ENCODE results near the gene MOB3B.
"Not testable (repeated sequence)": the region's sequence is repeated elsewhere in the genome, so short reads cannot be mapped to it uniquely, and the experiment has no call there.

MOB3B gene

GRCh38 chr9:27473111-27473529, 56.5 kb downstream of the MOB3B start:
- no peak for DNase-seq

- no peak for DNase-seq
Observed at GRCh38 chr9:27472195-27472594, 57.4 kb downstream of the MOB3B start.

DNA sequence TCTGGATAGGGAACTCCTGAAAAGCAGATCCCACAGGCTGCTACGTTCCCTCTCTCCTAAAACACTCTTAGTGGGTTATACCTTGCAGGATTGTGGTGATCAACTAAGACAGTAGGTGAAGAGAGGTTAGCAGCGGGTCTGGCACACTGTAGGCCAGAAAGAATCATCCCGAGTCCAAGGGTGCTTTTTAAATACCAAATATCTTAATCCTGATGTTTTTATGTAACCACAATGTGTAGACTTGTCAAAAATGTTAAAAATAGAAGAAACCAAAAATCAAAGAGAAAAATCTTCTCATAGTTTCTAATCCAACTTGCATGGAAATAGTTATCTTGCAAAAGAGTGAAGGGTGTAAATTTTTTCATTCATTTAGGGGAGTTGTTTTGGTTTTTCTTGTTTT, 57.8 kb downstream of the MOB3B start:
- DNase-seq = no peak

GRCh38 chr9:27471366-27471765, 58.2 kb downstream of the MOB3B start:
- no peak for DNase-seq

DNA sequence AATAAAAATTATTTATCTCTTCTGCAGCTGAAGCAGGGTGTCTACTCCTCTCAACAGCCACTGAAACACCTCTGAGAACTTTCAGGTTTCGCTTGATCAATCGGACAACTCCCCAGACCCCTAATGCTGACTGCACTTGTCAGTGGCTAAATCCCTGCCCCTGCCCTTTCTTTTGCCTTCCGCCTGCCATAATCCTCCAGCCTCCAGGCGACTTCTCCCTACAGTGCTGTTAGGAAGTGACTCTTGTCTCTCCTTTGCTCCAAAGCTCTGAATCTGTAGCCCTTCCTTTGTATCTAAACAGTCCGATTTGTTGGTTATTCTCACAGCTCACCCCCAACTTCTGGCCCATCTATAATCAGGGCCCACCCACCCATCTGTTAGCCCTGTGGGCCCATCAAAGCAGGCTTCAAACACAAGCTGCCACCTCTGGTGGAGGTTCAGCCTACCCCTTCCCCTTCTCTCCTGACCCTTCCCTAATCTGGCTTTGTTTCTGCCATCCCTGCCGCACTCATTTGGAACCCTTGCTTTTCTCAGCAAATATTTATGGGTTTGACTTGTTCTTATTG, 59.2 kb downstream of the MOB3B start:
- DNase-seq = no peak

DNA sequence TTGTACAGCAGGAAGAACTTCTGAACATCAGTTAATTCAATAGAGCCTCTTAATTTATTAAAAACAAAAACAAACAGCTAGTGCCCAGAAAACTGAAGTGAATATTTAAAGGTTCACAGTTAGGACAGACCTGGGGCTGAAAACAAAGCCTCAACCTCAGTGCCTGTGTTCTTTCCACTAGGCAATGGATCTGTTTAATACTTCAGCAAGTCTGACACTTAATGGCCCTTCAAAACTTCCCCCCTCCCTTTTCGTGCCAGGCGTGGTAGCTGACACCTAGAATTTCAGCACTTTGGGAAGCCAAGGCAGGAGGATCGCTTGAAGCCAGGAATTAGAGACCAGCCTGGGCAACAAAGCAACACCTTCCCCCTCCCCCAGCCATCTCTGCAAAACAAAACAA, 60.1 kb downstream of the MOB3B start:
- DNase-seq = no peak

- no peak for DNase-seq
Observed at GRCh38 chr9:27468462-27469110, 61.0 kb downstream of the MOB3B start.

- DNase-seq = no peak
Observed at GRCh38 chr9:27468000-27468399, 61.6 kb downstream of the MOB3B start.

DNA sequence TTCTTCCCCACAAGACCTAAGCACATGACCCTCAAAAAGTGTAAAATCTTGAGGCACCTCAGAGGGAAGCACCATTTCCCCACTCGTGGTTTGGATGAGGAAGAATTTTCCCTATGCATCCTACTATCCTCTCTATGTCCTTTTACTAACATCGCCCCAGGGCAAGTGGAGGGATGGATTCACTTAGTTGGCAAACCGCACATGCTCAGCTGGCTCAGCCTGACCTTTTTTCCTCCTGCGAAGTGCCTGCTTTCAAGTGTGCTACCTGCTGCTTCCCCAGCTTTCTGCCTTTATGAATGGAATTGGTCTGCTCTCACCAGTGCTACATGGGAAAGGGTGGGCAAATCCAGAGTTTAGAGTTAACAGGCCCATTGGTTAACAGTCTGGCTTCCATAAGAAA, 62.1 kb downstream of the MOB3B start:
- no peak for DNase-seq

GRCh38 chr9:27466516-27466915, 63.1 kb downstream of the MOB3B start:
- DNase-seq = not testable (repeated sequence)

DNA sequence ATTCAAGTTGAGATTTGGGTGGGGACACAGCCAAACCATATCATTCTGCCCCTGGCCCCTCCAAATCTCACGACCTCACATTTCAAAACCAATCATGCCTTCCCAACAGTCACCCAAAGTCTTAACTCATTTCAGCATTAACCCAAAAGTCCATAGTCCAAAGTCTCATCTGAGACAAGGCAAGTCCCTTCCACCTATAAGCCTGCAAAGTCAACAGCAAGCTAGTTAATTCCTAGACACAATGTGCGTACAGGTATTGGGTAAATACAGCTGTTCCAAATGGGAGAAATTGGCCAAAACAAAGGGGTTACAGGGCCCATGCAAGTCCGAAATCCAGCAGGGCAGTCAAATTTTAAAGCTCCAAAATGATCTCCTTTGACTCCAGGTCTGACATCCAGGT, 64.7 kb downstream of the MOB3B start:
- DNase-seq = not testable (repeated sequence)

GRCh38 chr9:27462846-27463245, 66.8 kb downstream of the MOB3B start:
- no peak for DNase-seq

- DNase-seq = no peak
Observed at GRCh38 chr9:27462434-27462833, 67.2 kb downstream of the MOB3B start.

DNA sequence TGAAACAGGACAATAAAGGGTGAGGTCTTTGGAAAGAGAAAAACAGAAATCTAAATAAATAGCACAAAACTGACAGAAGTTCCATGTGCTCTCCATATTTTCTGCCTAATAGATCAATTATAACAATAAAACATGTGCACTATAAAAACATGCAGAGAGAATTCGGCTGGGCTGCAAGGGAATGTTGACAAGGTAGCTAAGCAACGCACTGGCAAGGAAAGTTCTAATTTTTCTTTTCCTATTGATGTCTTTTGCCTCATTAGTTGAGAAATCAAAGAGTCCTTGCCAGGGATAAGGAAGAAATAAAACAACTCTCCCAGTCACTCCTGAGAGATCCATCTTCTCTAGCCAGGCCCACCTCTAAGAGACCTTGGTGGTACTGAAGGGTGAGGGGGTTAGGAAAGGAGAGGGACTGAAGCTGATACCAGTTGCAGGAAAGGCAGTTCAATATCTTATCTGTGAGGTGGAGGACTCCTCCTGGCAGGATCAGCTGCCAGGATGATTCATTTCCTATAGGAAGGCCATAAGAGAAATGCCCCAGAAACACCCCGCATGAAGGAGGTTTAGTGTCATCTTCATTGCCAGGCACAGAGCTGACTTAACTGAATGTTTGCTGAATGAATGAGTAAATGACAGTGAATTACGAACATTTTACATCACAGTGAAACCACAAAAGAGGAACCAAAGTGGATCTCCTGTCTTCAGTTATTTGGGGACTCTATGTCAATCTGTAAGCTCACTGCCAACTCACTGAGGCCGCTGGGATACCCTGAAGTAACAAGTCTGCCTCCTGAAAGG, 69.2 kb downstream of the MOB3B start:
- DNase-seq = no peak

DNA sequence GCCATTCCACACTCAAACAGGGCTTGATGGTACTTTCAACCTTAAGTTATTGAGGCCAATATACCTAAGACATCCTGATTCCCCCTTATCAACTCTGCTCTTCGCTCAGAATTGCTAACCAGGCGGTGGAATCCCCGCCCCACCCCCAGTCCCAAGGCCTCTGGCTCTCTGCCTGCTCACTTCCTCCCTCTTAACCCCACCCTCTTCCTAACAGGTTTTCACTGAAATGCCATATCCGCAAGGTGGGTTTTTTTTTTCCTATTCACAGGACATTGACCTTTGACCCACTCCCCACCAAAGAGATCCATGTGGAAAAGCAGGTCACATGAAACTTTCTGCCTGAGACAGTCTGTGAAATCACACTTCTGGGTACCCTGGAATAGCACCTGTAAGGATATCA, 72.2 kb downstream of the MOB3B start:
- DNase-seq = no peak

DNA sequence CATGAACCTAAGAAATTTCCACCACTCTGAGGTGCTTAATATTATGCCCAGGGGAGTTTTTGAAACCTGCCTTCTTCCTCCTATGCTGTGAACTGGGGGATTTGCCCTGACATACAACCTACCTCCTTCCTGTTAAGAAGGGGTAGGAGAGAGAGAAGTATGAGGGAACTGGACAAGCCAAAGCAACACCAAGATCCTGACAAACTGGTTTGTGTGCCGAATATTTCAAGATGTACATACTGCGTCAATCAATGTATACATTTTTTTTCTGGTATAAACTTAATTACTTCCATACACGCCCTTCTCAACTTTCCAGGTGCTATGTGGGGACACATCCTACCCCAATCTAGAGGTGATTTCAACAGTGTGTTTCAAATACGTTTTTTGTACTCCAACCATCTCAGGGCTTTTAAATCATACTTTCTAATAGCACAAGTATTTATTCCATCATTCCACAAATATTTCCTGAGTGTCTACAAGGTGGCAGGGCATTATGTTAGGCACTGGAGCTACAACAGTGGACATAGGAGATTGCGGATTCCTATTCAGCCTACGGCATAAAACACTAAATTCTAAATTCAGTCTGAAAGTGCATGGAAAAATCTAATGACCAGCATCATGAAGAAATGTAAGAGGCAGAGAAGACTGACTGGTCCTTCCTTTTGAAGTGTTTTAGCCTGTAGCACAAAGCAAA, 75.6 kb downstream of the MOB3B start:
- no peak for DNase-seq

GRCh38 chr9:27451207-27451797, 78.3 kb downstream of the MOB3B start:
- DNase-seq = no peak

DNA sequence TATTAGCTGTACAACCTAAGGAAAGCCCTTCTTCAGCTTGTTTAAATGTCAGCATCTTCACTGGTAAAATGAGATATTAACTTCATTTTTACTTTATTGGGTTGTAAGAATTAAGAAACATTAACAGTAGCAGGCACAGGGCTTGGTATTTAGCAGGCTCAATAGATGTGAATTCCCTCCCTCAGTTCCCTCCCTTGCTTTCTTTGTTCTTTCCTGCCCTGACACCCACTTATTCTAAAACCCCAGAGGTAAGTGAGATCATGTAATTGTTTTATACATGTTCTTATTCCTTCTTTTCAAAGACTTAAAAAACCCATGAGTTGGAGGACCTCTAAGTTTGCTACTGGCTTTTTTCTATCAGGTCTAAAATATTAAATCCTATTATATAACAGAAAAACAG, 78.9 kb downstream of the MOB3B start:
- no peak for DNase-seq

- DNase-seq = not testable (repeated sequence)
Observed at GRCh38 chr9:27448356-27448755, 81.3 kb downstream of the MOB3B start.

GRCh38 chr9:27447031-27447683, 82.5 kb downstream of the MOB3B start:
- DNase-seq = no peak

GRCh38 chr9:27445688-27446087, 83.9 kb downstream of the MOB3B start:
- no peak for DNase-seq

- DNase-seq = no peak
Observed at GRCh38 chr9:27445057-27445595, 84.5 kb downstream of the MOB3B start.
